HEK293 (cell line): Measurements from ENCODE around the gene GOLT1A.
A peak's percentile ranks its signal among the peaks of the same experiment; 100 is the strongest.

Experiments used
- AEBP2 ChIP-seq: fragments of 450-650 bp; formaldehyde crosslinking; IDR thresholded peaks from 2 replicates; pipeline ENCODE4 v1.5.1; 2016; ENCODE audit warnings: missing biosample characterization, missing genetic modification characterization, borderline replicate concordance
- HOXD13 ChIP-seq: sonication (generic); formaldehyde crosslinking; IDR thresholded peaks from 2 replicates; pipeline ENCODE4 v1.8.0; 2022; ENCODE audit warnings: missing genetic modification reagents, borderline replicate concordance
- OSR2 ChIP-seq: fragments of 450-650 bp; formaldehyde crosslinking; IDR thresholded peaks from 2 replicates; pipeline ENCODE4 v1.5.1; 2016; ENCODE audit warnings: missing biosample characterization, missing genetic modification characterization
- PRDM6 ChIP-seq: fragments of 450-650 bp; formaldehyde crosslinking; IDR thresholded peaks from 2 replicates; pipeline ENCODE4 v1.5.1; 2017; ENCODE audit warnings: missing biosample characterization, missing genetic modification characterization
- ZBTB48 ChIP-seq: fragments of 450-650 bp; formaldehyde crosslinking; IDR thresholded peaks from 2 replicates; pipeline ENCODE4 v1.5.1; 2016; ENCODE audit warnings: missing biosample characterization, missing genetic modification characterization
- ZFHX2 ChIP-seq: fragments of 450-650 bp; formaldehyde crosslinking; conservative IDR thresholded peaks from 2 replicates; pipeline ENCODE4 v1.5.1; 2016; ENCODE audit warnings: missing biosample characterization, missing genetic modification characterization
- ZNF133 ChIP-seq: fragments of 450-650 bp; formaldehyde crosslinking; IDR thresholded peaks from 2 replicates; pipeline ENCODE4 v1.5.1; 2016; ENCODE audit warnings: missing biosample characterization, missing genetic modification characterization
- ZNF175 ChIP-seq: fragments of 450-650 bp; formaldehyde crosslinking; IDR thresholded peaks from 2 replicates; pipeline ENCODE4 v1.5.1; 2016; ENCODE audit warnings: missing biosample characterization, missing genetic modification characterization
- ZNF2 ChIP-seq: fragments of 450-650 bp; formaldehyde crosslinking; IDR thresholded peaks from 2 replicates; pipeline ENCODE4 v1.5.1; 2016; ENCODE audit warnings: missing biosample characterization, missing genetic modification characterization
- ZNF302 ChIP-seq: fragments of 450-650 bp; formaldehyde crosslinking; IDR thresholded peaks from 2 replicates; pipeline ENCODE4 v1.5.1; 2016; ENCODE audit warnings: missing biosample characterization, missing genetic modification characterization, low read depth
- ZNF404 ChIP-seq: fragments of 450-650 bp; formaldehyde crosslinking; IDR thresholded peaks from 2 replicates; pipeline ENCODE4 v1.5.1; 2017; ENCODE audit warnings: missing biosample characterization, missing genetic modification characterization
- ZNF610 ChIP-seq: fragments of 450-650 bp; formaldehyde crosslinking; IDR thresholded peaks from 2 replicates; pipeline ENCODE4 v1.5.1; 2016; ENCODE audit warnings: missing biosample characterization, missing genetic modification characterization, borderline replicate concordance
- ZNF623 ChIP-seq: fragments of 450-650 bp; formaldehyde crosslinking; IDR thresholded peaks from 2 replicates; pipeline ENCODE4 v1.5.1; 2016; ENCODE audit warnings: missing biosample characterization, missing genetic modification characterization
- ZNF654 ChIP-seq: fragments of 450-650 bp; formaldehyde crosslinking; IDR thresholded peaks from 2 replicates; pipeline ENCODE4 v1.5.1; 2016; ENCODE audit warnings: low read depth, missing biosample characterization, missing genetic modification characterization
- ZNF843 ChIP-seq: fragments of 450-650 bp; formaldehyde crosslinking; IDR thresholded peaks from 2 replicates; pipeline ENCODE4 v1.5.1; 2016; ENCODE audit warnings: missing biosample characterization, missing genetic modification characterization
- ZSCAN16 ChIP-seq: fragments of 450-650 bp; formaldehyde crosslinking; IDR thresholded peaks from 2 replicates; pipeline ENCODE4 v1.5.1; 2016; ENCODE audit warnings: missing biosample characterization, missing genetic modification characterization
- TF ChIP-seq, protein P1 (sequence below): fragments of 450-650 bp; formaldehyde crosslinking; optimal IDR thresholded peaks from 2 replicates; pipeline ENCODE3; 2016; ENCODE audit warnings: missing biosample characterization, mild to moderate bottlenecking, missing genetic modification characterization
- TF ChIP-seq, protein P2 (sequence below): fragments of 450-650 bp; formaldehyde crosslinking; IDR thresholded peaks from 2 replicates; pipeline ENCODE4 v1.5.1; 2016; ENCODE audit warnings: missing biosample characterization, missing genetic modification characterization, borderline replicate concordance
- TF ChIP-seq, protein P3 (sequence below): fragments of 450-650 bp; formaldehyde crosslinking; IDR thresholded peaks from 2 replicates; pipeline ENCODE4 v1.5.1; 2016; ENCODE audit warnings: missing biosample characterization, missing genetic modification characterization
- TF ChIP-seq, protein P4 (sequence below): fragments of 450-650 bp; formaldehyde crosslinking; IDR thresholded peaks from 2 replicates; pipeline ENCODE4 v1.5.1; 2016; ENCODE audit warnings: missing biosample characterization, missing genetic modification characterization
- TF ChIP-seq, protein P5 (sequence below): fragments of 450-650 bp; formaldehyde crosslinking; IDR thresholded peaks from 2 replicates; pipeline ENCODE4 v1.5.1; 2016; ENCODE audit warnings: missing biosample characterization, missing genetic modification characterization

The GOLT1A gene

GRCh38 chr1:204150702-204151551 lies 62.9 kb downstream of the GOLT1A start (continued):
- no peak for TF ChIP-seq PRDM6
- TF ChIP-seq ZNF133 (tag by site-specific recombination): no peak
- TF ChIP-seq, protein P1, sequence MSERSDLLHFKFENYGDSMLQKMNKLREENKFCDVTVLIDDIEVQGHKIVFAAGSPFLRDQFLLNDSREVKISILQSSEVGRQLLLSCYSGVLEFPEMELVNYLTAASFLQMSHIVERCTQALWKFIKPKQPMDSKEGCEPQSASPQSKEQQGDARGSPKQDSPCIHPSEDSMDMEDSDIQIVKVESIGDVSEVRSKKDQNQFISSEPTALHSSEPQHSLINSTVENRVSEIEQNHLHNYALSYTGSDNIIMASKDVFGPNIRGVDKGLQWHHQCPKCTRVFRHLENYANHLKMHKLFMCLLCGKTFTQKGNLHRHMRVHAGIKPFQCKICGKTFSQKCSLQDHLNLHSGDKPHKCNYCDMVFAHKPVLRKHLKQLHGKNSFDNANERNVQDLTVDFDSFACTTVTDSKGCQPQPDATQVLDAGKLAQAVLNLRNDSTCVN (tag by site-specific recombination): no peak
- TF ChIP-seq ZNF302 (tag by site-specific recombination): no peak
- TF ChIP-seq ZNF610 (tag by site-specific recombination): no peak
- TF ChIP-seq ZBTB48 (tag by site-specific recombination): no peak
- TF ChIP-seq, protein P2, sequence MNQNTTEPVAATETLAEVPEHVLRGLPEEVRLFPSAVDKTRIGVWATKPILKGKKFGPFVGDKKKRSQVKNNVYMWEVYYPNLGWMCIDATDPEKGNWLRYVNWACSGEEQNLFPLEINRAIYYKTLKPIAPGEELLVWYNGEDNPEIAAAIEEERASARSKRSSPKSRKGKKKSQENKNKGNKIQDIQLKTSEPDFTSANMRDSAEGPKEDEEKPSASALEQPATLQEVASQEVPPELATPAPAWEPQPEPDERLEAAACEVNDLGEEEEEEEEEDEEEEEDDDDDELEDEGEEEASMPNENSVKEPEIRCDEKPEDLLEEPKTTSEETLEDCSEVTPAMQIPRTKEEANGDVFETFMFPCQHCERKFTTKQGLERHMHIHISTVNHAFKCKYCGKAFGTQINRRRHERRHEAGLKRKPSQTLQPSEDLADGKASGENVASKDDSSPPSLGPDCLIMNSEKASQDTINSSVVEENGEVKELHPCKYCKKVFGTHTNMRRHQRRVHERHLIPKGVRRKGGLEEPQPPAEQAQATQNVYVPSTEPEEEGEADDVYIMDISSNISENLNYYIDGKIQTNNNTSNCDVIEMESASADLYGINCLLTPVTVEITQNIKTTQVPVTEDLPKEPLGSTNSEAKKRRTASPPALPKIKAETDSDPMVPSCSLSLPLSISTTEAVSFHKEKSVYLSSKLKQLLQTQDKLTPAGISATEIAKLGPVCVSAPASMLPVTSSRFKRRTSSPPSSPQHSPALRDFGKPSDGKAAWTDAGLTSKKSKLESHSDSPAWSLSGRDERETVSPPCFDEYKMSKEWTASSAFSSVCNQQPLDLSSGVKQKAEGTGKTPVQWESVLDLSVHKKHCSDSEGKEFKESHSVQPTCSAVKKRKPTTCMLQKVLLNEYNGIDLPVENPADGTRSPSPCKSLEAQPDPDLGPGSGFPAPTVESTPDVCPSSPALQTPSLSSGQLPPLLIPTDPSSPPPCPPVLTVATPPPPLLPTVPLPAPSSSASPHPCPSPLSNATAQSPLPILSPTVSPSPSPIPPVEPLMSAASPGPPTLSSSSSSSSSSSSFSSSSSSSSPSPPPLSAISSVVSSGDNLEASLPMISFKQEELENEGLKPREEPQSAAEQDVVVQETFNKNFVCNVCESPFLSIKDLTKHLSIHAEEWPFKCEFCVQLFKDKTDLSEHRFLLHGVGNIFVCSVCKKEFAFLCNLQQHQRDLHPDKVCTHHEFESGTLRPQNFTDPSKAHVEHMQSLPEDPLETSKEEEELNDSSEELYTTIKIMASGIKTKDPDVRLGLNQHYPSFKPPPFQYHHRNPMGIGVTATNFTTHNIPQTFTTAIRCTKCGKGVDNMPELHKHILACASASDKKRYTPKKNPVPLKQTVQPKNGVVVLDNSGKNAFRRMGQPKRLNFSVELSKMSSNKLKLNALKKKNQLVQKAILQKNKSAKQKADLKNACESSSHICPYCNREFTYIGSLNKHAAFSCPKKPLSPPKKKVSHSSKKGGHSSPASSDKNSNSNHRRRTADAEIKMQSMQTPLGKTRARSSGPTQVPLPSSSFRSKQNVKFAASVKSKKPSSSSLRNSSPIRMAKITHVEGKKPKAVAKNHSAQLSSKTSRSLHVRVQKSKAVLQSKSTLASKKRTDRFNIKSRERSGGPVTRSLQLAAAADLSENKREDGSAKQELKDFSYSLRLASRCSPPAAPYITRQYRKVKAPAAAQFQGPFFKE: no peak
- TF ChIP-seq, protein P3, sequence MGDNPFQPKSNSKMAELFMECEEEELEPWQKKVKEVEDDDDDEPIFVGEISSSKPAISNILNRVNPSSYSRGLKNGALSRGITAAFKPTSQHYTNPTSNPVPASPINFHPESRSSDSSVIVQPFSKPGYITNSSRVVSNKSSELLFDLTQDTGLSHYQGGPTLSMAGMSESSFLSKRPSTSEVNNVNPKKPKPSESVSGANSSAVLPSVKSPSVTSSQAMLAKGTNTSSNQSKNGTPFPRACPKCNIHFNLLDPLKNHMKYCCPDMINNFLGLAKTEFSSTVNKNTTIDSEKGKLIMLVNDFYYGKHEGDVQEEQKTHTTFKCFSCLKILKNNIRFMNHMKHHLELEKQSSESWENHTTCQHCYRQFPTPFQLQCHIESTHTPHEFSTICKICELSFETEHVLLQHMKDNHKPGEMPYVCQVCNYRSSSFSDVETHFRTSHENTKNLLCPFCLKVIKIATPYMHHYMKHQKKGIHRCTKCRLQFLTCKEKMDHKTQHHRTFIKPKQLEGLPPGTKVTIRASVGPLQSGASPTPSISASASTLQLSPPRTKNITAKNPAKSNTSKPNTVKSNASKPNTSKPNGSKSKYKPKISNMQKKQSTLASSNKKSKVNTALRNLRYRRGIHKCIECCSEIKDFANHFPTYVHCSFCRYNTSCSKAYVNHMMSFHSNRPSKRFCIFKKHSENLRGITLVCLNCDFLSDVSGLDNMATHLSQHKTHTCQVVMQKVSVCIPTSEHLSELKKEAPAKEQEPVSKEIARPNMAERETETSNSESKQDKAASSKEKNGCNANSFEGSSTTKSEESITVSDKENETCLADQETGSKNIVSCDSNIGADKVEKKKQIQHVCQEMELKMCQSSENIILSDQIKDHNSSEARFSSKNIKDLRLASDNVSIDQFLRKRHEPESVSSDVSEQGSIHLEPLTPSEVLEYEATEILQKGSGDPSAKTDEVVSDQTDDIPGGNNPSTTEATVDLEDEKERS (tag by site-specific recombination): no peak
- TF ChIP-seq AEBP2: no peak
- TF ChIP-seq ZSCAN16 (tag by site-specific recombination): no peak
- TF ChIP-seq, protein P4, sequence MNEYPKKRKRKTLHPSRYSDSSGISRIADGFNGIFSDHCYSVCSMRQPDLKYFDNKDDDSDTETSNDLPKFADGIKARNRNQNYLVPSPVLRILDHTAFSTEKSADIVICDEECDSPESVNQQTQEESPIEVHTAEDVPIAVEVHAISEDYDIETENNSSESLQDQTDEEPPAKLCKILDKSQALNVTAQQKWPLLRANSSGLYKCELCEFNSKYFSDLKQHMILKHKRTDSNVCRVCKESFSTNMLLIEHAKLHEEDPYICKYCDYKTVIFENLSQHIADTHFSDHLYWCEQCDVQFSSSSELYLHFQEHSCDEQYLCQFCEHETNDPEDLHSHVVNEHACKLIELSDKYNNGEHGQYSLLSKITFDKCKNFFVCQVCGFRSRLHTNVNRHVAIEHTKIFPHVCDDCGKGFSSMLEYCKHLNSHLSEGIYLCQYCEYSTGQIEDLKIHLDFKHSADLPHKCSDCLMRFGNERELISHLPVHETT (tag by site-specific recombination): no peak
- TF ChIP-seq ZNF623 (tag by site-specific recombination): no peak
- TF ChIP-seq ZNF2 (tag by site-specific recombination): no peak
- no peak for TF ChIP-seq ZNF654 (tag by site-specific recombination)
- peak; percentile 12; the same call in 1 of the 2 replicates for TF ChIP-seq ZFHX2 (tag by site-specific recombination)
- no peak for TF ChIP-seq ZNF404 (tag by site-specific recombination)
- no peak for TF ChIP-seq HOXD13 (CRISPR knock-in tag)
- TF ChIP-seq ZNF843 (tag by site-specific recombination): no peak
- no peak for TF ChIP-seq ZNF175
- TF ChIP-seq, protein P5, sequence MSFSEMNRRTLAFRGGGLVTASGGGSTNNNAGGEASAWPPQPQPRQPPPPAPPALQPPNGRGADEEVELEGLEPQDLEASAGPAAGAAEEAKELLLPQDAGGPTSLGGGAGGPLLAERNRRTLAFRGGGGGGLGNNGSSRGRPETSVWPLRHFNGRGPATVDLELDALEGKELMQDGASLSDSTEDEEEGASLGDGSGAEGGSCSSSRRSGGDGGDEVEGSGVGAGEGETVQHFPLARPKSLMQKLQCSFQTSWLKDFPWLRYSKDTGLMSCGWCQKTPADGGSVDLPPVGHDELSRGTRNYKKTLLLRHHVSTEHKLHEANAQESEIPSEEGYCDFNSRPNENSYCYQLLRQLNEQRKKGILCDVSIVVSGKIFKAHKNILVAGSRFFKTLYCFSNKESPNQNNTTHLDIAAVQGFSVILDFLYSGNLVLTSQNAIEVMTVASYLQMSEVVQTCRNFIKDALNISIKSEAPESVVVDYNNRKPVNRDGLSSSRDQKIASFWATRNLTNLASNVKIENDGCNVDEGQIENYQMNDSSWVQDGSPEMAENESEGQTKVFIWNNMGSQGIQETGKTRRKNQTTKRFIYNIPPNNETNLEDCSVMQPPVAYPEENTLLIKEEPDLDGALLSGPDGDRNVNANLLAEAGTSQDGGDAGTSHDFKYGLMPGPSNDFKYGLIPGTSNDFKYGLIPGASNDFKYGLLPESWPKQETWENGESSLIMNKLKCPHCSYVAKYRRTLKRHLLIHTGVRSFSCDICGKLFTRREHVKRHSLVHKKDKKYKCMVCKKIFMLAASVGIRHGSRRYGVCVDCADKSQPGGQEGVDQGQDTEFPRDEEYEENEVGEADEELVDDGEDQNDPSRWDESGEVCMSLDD (tag by site-specific recombination): no peak
- TF ChIP-seq OSR2 (tag by site-specific recombination): no peak
